Left lung (tissue), 10 donors: ENCODE data around the gene STX1A. TPM values are rescaled to one million over a fixed set of nuclear protein-coding genes. Genes with fewer than 3 reads are reported as not detected.
A peak's percentile ranks its signal among the peaks of the same experiment; 100 is the strongest.

Source experiments
- ATAC-seq: fragments of 200-7000 bp; cut with Tn5 transposase; one replicate; pipeline ENCODE4 v1.9.1; 2020; ENCODE audit warnings: moderate library complexity
- DNase-seq, 4 donors: peaks; one replicate each; pipeline ENCODE4 v3.0.0-alpha.2; 2013 to 2020
- H3K27ac ChIP-seq, 2 donors: fragments of 200-600 bp; sonication (generic) in 1 of 2; one replicate each; pipeline versions ENCODE4 v1.5.0 to v1.8.0; 2020 to 2021
- H3K27me3 ChIP-seq, 2 donors: fragments of 200-600 bp; sonication (generic) in 1 of 2; one replicate each; pipeline versions ENCODE4 v1.5.0 to v1.8.0; 2020 to 2021
- H3K36me3 ChIP-seq, 2 donors: fragments of 200-600 bp; sonication (generic) in 1 of 2; one replicate each; pipeline versions ENCODE4 v1.5.0 to v1.8.0; 2020 to 2021
- H3K4me1 ChIP-seq, 2 donors: fragments of 200-600 bp; one replicate each; pipeline ENCODE4 v1.8.0; 2021
- H3K4me3 ChIP-seq, 2 donors: fragments of 200-600 bp; sonication (generic) in 1 of 2; one replicate each; pipeline versions ENCODE4 v1.5.0 to v1.8.0; 2020 to 2021; ENCODE audit warnings: mild to moderate bottlenecking in 1 of 2
- H3K9me3 ChIP-seq, 2 donors: fragments of 200-600 bp; sonication (generic) in 1 of 2; one replicate each; pipeline versions ENCODE4 v1.5.0 to v1.8.0; 2020 to 2021
- CTCF ChIP-seq, 2 donors: fragments of 200-600 bp; sonication (generic) in 1 of 2; IDR thresholded peaks; one replicate each; pipeline versions ENCODE4 v1.5.0 to v1.8.0; 2021; ENCODE audit warnings: antibody characterized with exemption in 2 of 2
- intact Hi-C, 2 donors: fragments of 100-400 bp; cut with DNase I; formaldehyde crosslinking; loops; one replicate each; pipeline versions ENCODE4 v1.11.2 to v1.14.2; 2022
- polyA plus RNA-seq, 6 donors: library from polyadenylated mRNA; unstranded; fragments of 120-200 nt; gene quantifications; one replicate each; pipeline ENCODE4 v1.2.1, GENCODE V29; 2013; ENCODE audit not compliant: insufficient read length in 6 of 6
- total RNA-seq, 2 donors: library from RNA; stranded (reverse); fragmentation: NEBNext Ultra II Directional; extraction: Animal tissue kit (Norgen Biotek cat#: 25700); gene quantifications; one replicate each; pipeline ENCODE4 v1.2.1, GENCODE V29; 2021
- donor health status: DM: no; HTN: yes; CAD: no.
- donor health status: DM: no; HTN: no; CAD: no.

STX1A gene
- total and polyA plus RNA-seq, 8 donors = 5.4 to 11.5 (median 10.0) TPM

- DNase-seq (peak in 1 of 4 donors; percentile 46), ATAC-seq (no peak)
- H3K4me3 ChIP-seq = no peak overlapping the region
- H3K36me3 ChIP-seq = peaks cover 0 to 18% of the 10 kb centered on the region in 2 donors
- H3K27ac ChIP-seq = peak overlapping the region; percentile 78 to 81
- intact Hi-C loops = no loop called here
- peaks cover 12 to 46% of the 10 kb centered on the region in 2 donors for H3K4me1 ChIP-seq
- H3K27me3 ChIP-seq = no peaks in the 10 kb centered on the region
- TF ChIP-seq CTCF (IDR thresholded peaks at IDR 0.05) = no peak
- no peaks in the 10 kb centered on the region for H3K9me3 ChIP-seq
These were observed 16.0 kb upstream of the STX1A start for GRCh38 chr7:73735528-73735905.

GRCh38 chr7:73734619-73735527, 15.4 kb upstream of the STX1A start:
- ATAC-seq (peak; percentile 82), DNase-seq (peak in 2 of 4 donors; percentile 92 to 94)
- Histone ChIP-seq H3K9me3 (no peaks in the 10 kb centered on the region), H3K27me3 (no peaks in the 10 kb centered on the region), H3K4me1 (peaks cover 12 to 46% of the 10 kb centered on the region in 2 donors), H3K27ac (peak overlapping the region; percentile 78 to 81), H3K36me3 (peaks cover 0 to 18% of the 10 kb centered on the region in 2 donors), H3K4me3 (no peak overlapping the region)
- peak; percentile 70 to 98 for TF ChIP-seq CTCF (IDR thresholded peaks at IDR 0.05)
- intact Hi-C loops = no loop called here

GRCh38 chr7:73732397-73732796, 12.9 kb upstream of the STX1A start:
- Histone ChIP-seq H3K4me1 (peaks cover 0 to 33% of the 10 kb centered on the region in 2 donors), H3K36me3 (peaks cover 0 to 15% of the 10 kb centered on the region in 2 donors), H3K27ac (no peak overlapping the region), H3K27me3 (peaks cover 0 to 10% of the 10 kb centered on the region in 2 donors), H3K9me3 (no peaks in the 10 kb centered on the region), H3K4me3 (no peak overlapping the region)
- intact Hi-C loops = no loop called here
- no peak for DNase-seq
- no peak for ATAC-seq
- TF ChIP-seq CTCF (IDR thresholded peaks at IDR 0.05) = no peak

- no peaks in the 10 kb centered on the region for H3K9me3 ChIP-seq
- H3K4me3 ChIP-seq = no peak overlapping the region
- peaks cover 0 to 26% of the 10 kb centered on the region in 2 donors for H3K27me3 ChIP-seq
- TF ChIP-seq CTCF (IDR thresholded peaks at IDR 0.05) = no peak
- intact Hi-C loops = no loop called here
- peaks cover 0 to 1% of the 10 kb centered on the region in 2 donors for H3K36me3 ChIP-seq
- no peak overlapping the region for H3K27ac ChIP-seq
- no peak for ATAC-seq
- peaks cover 0 to 20% of the 10 kb centered on the region in 2 donors for H3K4me1 ChIP-seq
- no peak for DNase-seq
These were observed 11.0 kb upstream of the STX1A start for GRCh38 chr7:73730485-73730884.

GRCh38 chr7:73728551-73728950, 9.1 kb upstream of the STX1A start:
- Histone ChIP-seq H3K27me3 (peaks cover 0 to 40% of the 10 kb centered on the region in 2 donors), H3K36me3 (no peaks in the 10 kb centered on the region), H3K4me1 (peaks cover 0 to 8% of the 10 kb centered on the region in 2 donors), H3K27ac (no peak overlapping the region), H3K9me3 (no peaks in the 10 kb centered on the region), H3K4me3 (no peak overlapping the region)
- no peak for TF ChIP-seq CTCF (IDR thresholded peaks at IDR 0.05)
- ATAC-seq = no peak
- DNase-seq = no peak
- intact Hi-C loops = loop anchor here (5.0 to 10.0 kb wide), 2 partner anchors 114 to 121 kb away; no protein-coding TSS in a partner anchor
